ENCODE measurements around the gene PRCP. TPM values are rescaled to one million over a fixed set of nuclear protein-coding genes. Genes with fewer than 3 reads are reported as not detected.

Gene PRCP
- total RNA-seq, 4 donors from 2014 or later = 12.5 to 56.9 (median 16.4) TPM

DNA sequence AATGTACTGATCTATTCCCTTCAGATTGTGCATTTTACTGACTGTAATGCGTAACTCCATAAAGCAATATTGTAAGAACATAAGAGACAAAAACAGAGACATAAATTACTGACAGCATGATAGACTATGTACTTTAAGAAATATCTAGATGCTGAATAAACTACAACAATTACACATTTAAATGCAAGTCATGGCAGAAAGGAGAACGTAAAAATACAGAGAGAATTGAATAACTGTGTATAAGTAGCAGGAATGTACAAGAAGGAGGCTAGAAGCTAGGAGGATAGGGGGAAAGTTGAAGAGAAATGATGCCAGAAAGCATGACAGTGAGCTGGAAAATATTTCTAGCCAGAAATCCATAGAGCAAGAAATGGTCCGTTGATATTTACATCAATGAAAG is 92.6 kb downstream of the PRCP start:
- no peak for DNase-seq
- Histone ChIP-seq H3K27ac (no peak overlapping the region), H3K9me3 (no peaks in the 10 kb centered on the region), H3K4me3 (no peak overlapping the region), H3K4me1 (no peaks in the 10 kb centered on the region), H3K27me3 (no peaks in the 10 kb centered on the region), H3K36me3 (no peaks in the 10 kb centered on the region)
- no peak for TF ChIP-seq CTCF (IDR thresholded peaks at IDR 0.05)
- TF ChIP-seq POLR2A (IDR thresholded peaks at IDR 0.05) = no peak

GRCh38 chr11:82802710-82803109 is 97.5 kb downstream of the PRCP start:
- no peaks in the 10 kb centered on the region for H3K9me3 ChIP-seq
- no peak for TF ChIP-seq CTCF (IDR thresholded peaks at IDR 0.05)
- TF ChIP-seq POLR2A (IDR thresholded peaks at IDR 0.05) = no peak
- DNase-seq = no peak
- H3K4me1 ChIP-seq = no peaks in the 10 kb centered on the region
- no peak overlapping the region for H3K4me3 ChIP-seq
- H3K27ac ChIP-seq = no peak overlapping the region
- no peaks in the 10 kb centered on the region for H3K27me3 ChIP-seq
- H3K36me3 ChIP-seq = no peaks in the 10 kb centered on the region

DNA sequence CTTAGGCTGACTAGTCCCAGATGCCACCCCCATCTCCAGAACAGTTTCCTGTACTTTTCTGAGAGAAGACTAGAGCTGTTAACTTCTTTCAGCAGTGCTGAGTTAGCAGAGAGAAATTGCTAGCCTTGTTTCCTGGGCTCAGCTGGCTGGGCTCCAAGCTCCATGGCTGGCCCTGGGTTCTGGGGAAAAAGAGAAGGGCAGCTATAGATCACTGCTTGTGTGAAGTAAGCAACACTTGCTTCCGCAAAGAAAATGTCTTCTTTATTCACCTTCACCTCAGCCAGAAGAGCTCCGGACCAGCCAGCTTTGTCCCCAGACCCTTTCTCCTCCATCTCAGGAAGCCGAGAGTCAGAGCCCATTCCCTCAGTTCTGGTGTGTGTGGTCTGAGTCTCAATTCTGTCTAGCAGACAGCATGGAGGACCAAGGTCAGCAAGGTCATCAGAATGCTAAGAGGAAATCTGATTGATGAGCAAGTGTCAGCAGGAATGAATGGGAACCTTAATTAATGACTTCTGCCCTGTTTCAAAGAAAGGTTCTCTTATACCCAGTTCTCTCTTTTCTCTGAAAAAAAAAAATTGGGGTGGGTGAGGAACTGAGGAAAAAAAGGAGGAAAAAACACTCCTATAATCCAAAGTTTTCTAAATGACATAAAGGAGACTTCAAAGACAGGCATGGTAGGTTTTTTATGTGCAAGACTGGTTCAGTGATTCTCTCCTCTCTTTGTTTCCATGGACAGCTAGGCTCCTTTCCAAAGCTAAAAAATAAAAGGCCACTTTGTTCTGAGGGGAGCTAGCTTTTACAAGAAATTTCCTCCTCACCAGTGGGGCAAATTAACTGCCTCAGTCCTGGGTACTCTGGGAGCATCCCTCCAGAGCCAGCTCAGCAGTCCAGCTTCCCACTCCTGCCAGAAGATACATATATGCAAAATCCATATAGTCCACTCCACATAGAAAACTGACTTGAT is 103.0 kb downstream of the PRCP start:
- Histone ChIP-seq H3K36me3 (no peaks in the 10 kb centered on the region), H3K9me3 (no peaks in the 10 kb centered on the region), H3K27me3 (no peaks in the 10 kb centered on the region), H3K4me1 (no peaks in the 10 kb centered on the region), H3K4me3 (no peak overlapping the region), H3K27ac (no peak overlapping the region)
- TF ChIP-seq POLR2A (IDR thresholded peaks at IDR 0.05) = no peak
- no peak for TF ChIP-seq CTCF (IDR thresholded peaks at IDR 0.05)
- no peak for DNase-seq

- DNase-seq = no peak
- no peak overlapping the region for H3K4me3 ChIP-seq
- no peaks in the 10 kb centered on the region for H3K36me3 ChIP-seq
- H3K4me1 ChIP-seq = no peaks in the 10 kb centered on the region
- H3K27ac ChIP-seq = no peak overlapping the region
- TF ChIP-seq CTCF (IDR thresholded peaks at IDR 0.05) (no peak), POLR2A (IDR thresholded peaks at IDR 0.05) (no peak)
- H3K27me3 ChIP-seq = no peaks in the 10 kb centered on the region
- H3K9me3 ChIP-seq = no peaks in the 10 kb centered on the region
Observed at GRCh38 chr11:82794490-82794889, 105.7 kb downstream of the PRCP start.

DNA sequence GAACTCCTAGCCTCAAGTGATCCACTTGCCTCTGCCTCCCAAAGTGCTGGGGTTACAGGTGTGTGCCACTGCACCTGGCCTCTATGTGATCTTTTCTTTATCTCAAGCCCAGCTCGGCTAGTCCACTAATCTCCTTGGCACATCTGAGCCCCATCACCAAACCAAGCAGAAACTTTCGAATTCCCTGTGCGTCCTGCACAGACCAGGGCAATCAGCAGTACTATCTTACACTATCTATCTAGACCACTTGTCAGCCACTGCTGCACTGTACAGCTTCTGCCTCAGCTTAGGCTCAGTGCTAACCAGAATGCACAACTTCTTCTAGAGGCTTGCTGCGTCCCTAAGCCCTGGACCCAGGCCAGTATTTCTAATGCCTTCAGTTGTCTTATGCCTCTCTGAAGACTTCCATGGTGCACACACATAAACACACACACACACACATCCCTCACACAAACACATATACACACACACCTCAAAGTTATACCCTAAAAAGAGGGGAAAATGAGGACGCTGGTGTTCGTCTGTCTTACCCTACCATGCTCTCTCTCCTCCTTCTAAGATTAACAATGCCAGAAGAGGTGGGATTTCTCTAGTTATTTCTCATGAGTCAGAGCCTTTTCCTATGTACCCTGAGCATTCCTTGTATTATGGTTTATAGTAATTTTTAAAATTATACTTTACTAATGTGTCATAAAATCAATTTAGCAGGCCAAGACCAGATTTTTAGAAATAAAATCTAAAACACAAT is 107.2 kb downstream of the PRCP start:
- H3K27me3 ChIP-seq = no peaks in the 10 kb centered on the region
- no peaks in the 10 kb centered on the region for H3K4me1 ChIP-seq
- H3K4me3 ChIP-seq = no peak overlapping the region
- DNase-seq = no peak
- no peaks in the 10 kb centered on the region for H3K9me3 ChIP-seq
- no peaks in the 10 kb centered on the region for H3K36me3 ChIP-seq
- no peak overlapping the region for H3K27ac ChIP-seq
- no peak for TF ChIP-seq POLR2A (IDR thresholded peaks at IDR 0.05)
- no peak for TF ChIP-seq CTCF (IDR thresholded peaks at IDR 0.05)

All from Peyer's patch (tissue), 4 donors.